T-cell (primary cell): ENCODE measurements around the gene CHRND. TPM values are rescaled to one million over a fixed set of nuclear protein-coding genes. Genes with fewer than 3 reads are reported as not detected.
A peak's percentile ranks its signal among the peaks of the same experiment; 100 is the strongest.

Experiments used
- ATAC-seq, 4 experiments: fragments of 200-7000 bp in 3 of 4; fragments of 150-1000 bp in 1 of 4; cut with Tn5 transposase; replicated peaks in 1 of 4; 1 replicate in 3 of 4; 2 replicates in 1 of 4; pipeline ENCODE4 v1.10.0; 2021; ENCODE audit warnings: moderate library complexity in 3 of 4, mild to moderate bottlenecking in 2 of 4, moderate number of reproducible peaks in 1 of 4
- CTCF ChIA-PET, 2 donors: fragments of 300-600 bp; sonication (Branson Sonifier 250); formaldehyde crosslinking; loops; one replicate each; lab custom pipeline; 2022; ENCODE audit warnings: antibody characterized with exemption in 2 of 2; lab: Charles Lee
- POLR2A ChIA-PET, 2 donors: fragments of 300-600 bp; sonication (Branson Sonifier 250); formaldehyde crosslinking; loops; one replicate each; lab custom pipeline; 2022; ENCODE audit warnings: antibody characterized with exemption in 2 of 2; lab: Charles Lee
- DNase-seq, 35 experiments: peaks; one replicate each; pipeline versions ENCODE4 v3.0.0 to v3.0.0-alpha.2; 2013 to 2023
- H3K27ac ChIP-seq: one replicate; pipeline ENCODE4 v1.5.1; 2013; ENCODE audit warnings: low read length
- H3K27me3 ChIP-seq, 2 experiments: replicated peaks in 1 of 2; 1 replicate in 1 of 2; 2 replicates in 1 of 2; pipeline versions ENCODE4 v1.6.1 to v1.7.0; 2013; ENCODE audit warnings: low read length in 1 of 2, mixed read lengths in 1 of 2; ENCODE audit not compliant: control insufficient read depth in 2 of 2, insufficient read depth in 2 of 2; ENCODE audit errors: extremely low read depth in 1 of 2
- H3K36me3 ChIP-seq, 2 donors: 1 replicate in 1 of 2; 2 replicates in 1 of 2; pipeline versions ENCODE4 v1.6.1 to v1.7.0; 2013; ENCODE audit warnings: low read length in 1 of 2; ENCODE audit not compliant: control insufficient read depth in 2 of 2, insufficient read depth in 1 of 2; ENCODE audit errors: extremely low read depth in 1 of 2
- H3K4me1 ChIP-seq, 2 experiments: 1 replicate in 1 of 2; 2 replicates in 1 of 2; pipeline versions ENCODE4 v1.6.1 to v1.7.0; 2013; ENCODE audit warnings: low read length in 2 of 2, mixed read lengths in 1 of 2; ENCODE audit not compliant: insufficient read depth in 2 of 2, control insufficient read depth in 1 of 2; ENCODE audit errors: extremely low read depth in 1 of 2
- H3K4me3 ChIP-seq, 2 donors: 1 replicate in 1 of 2; 2 replicates in 1 of 2; pipeline versions ENCODE4 v1.5.1 to v1.7.0; 2013; ENCODE audit warnings: mild to moderate bottlenecking in 2 of 2, low read length in 1 of 2, moderate library complexity in 1 of 2; ENCODE audit not compliant: control insufficient read depth in 1 of 2; ENCODE audit errors: extremely low read depth in 1 of 2
- H3K9me3 ChIP-seq: 2 replicates; pipeline ENCODE4 v1.7.0; 2013
- H3K27ac Mint-ChIP-seq, 2 donors: one replicate each; pipeline ENCODE4 v1.8.0; 2020 to 2021; ENCODE audit warnings: mild to moderate bottlenecking in 2 of 2, mixed read lengths in 2 of 2
- H3K27me3 Mint-ChIP-seq, 2 donors: one replicate each; pipeline ENCODE4 v1.8.0; 2021 to 2022; ENCODE audit warnings: mixed read lengths in 2 of 2
- H3K36me3 Mint-ChIP-seq: one replicate; pipeline ENCODE4 v1.8.0; 2021; ENCODE audit warnings: mixed read lengths
- H3K4me1 Mint-ChIP-seq, 3 donors: one replicate each; pipeline ENCODE4 v1.8.0; 2020 to 2022; ENCODE audit warnings: mixed read lengths in 3 of 3, mild to moderate bottlenecking in 1 of 3
- H3K4me3 Mint-ChIP-seq, 3 donors: one replicate each; pipeline ENCODE4 v1.8.0; 2020 to 2022; ENCODE audit warnings: mild to moderate bottlenecking in 3 of 3, mixed read lengths in 3 of 3, moderate library complexity in 3 of 3
- H3K9me3 Mint-ChIP-seq, 3 donors: one replicate each; pipeline ENCODE4 v1.8.0; 2020 to 2022; ENCODE audit warnings: mixed read lengths in 3 of 3
- WGBS: methylation state at CpG from one replicate; pipeline ENCODE4 v1.1.5; 2013; ENCODE audit warnings: missing lambda C conversion rate; ENCODE audit not compliant: insufficient coverage; 5-methylcytosine and 5-hydroxymethylcytosine counted together
- total RNA-seq, 35 experiments: library from RNA in 6 of 35; stranded (reverse) in 6 of 35; fragments of 120-200 nt in 1 of 35; gene quantifications; one replicate each; pipeline versions ENCODE4 v1.2.1 to v1.2.4 and lab custom pipeline; 2013 to 2026

The CHRND gene
- total RNA-seq, 5 donors from 2014 or later (not counting 1 experiment from before 2014, with no cell fraction given): not detected

- H3K27ac Mint-ChIP-seq: no peak overlapping the region
- ATAC-seq (peak in 3 of 4 experiments; percentile 39 to 85 (median 46)), DNase-seq (peak in 30 of 35 experiments; percentile 15 to 75 (median 42))
- Histone ChIP-seq H3K36me3 (no peaks in the 10 kb centered on the region), H3K27me3 (peaks cover 3 to 80% of the 10 kb centered on the region in 2 experiments), H3K9me3 (no peaks in the 10 kb centered on the region), H3K4me3 (peak overlapping the region; percentile 10 to 27), H3K27ac (no peak overlapping the region), H3K4me1 (peaks cover 0 to 14% of the 10 kb centered on the region in 2 experiments)
- ChIA-PET CTCF (no interaction called here), POLR2A (no interaction called here)
- WGBS: 2% methylated on average over 49 of the region's 75 CpGs
- H3K4me1 Mint-ChIP-seq: peaks cover 6 to 12% (median 8%) of the 10 kb centered on the region in 3 donors
- H3K36me3 Mint-ChIP-seq: no peaks in the 10 kb centered on the region
- peaks cover 31 to 65% of the 10 kb centered on the region in 2 donors for H3K27me3 Mint-ChIP-seq
- H3K9me3 Mint-ChIP-seq: no peaks in the 10 kb centered on the region
- H3K4me3 Mint-ChIP-seq: peak overlapping the region; percentile 34 to 75 (median 37)
Measured at GRCh38 chr2:232502911-232503808, 22.8 kb upstream of the CHRND start.

- no peak overlapping the region for H3K27ac Mint-ChIP-seq
- Histone ChIP-seq H3K27ac (no peak overlapping the region), H3K4me1 (peaks cover 0 to 14% of the 10 kb centered on the region in 2 experiments), H3K36me3 (no peaks in the 10 kb centered on the region), H3K4me3 (peak overlapping the region in 1 of 2 donors; percentile 27), H3K27me3 (peaks cover 3 to 78% of the 10 kb centered on the region in 2 experiments), H3K9me3 (no peaks in the 10 kb centered on the region)
- H3K27me3 Mint-ChIP-seq: peaks cover 33 to 65% of the 10 kb centered on the region in 2 donors
- ChIA-PET CTCF (no interaction called here), POLR2A (no interaction called here)
- H3K4me3 Mint-ChIP-seq: peak overlapping the region; percentile 13 to 75 (median 34)
- 7% methylated on average over 14 of the region's 16 CpGs for WGBS
- peaks cover 6 to 12% (median 8%) of the 10 kb centered on the region in 3 donors for H3K4me1 Mint-ChIP-seq
- H3K36me3 Mint-ChIP-seq: no peaks in the 10 kb centered on the region
- no peak for DNase-seq
- no peak for ATAC-seq
- H3K9me3 Mint-ChIP-seq: no peaks in the 10 kb centered on the region
Measured at GRCh38 chr2:232503809-232504323, 22.1 kb upstream of the CHRND start.

GRCh38 chr2:232504438-232504837 lies 21.5 kb upstream of the CHRND start:
- peak overlapping the region in 1 of 3 donors; percentile 75 for H3K4me3 Mint-ChIP-seq
- no peaks in the 10 kb centered on the region for H3K36me3 Mint-ChIP-seq
- Histone ChIP-seq H3K27ac (no peak overlapping the region), H3K36me3 (no peaks in the 10 kb centered on the region), H3K27me3 (peaks cover 3 to 73% of the 10 kb centered on the region in 2 experiments), H3K9me3 (no peaks in the 10 kb centered on the region), H3K4me1 (peaks cover 0 to 14% of the 10 kb centered on the region in 2 experiments), H3K4me3 (no peak overlapping the region)
- 100% methylated on average over 1 of the region's 2 CpGs for WGBS
- H3K4me1 Mint-ChIP-seq: peaks cover 6 to 12% (median 8%) of the 10 kb centered on the region in 3 donors
- no peak for ATAC-seq
- no peak for DNase-seq
- no peaks in the 10 kb centered on the region for H3K9me3 Mint-ChIP-seq
- ChIA-PET POLR2A (no interaction called here), CTCF (no interaction called here)
- H3K27me3 Mint-ChIP-seq: peaks cover 38 to 65% of the 10 kb centered on the region in 2 donors
- no peak overlapping the region for H3K27ac Mint-ChIP-seq

- no peak overlapping the region for H3K4me3 ChIP-seq
- H3K36me3 Mint-ChIP-seq: no peaks in the 10 kb centered on the region
- H3K4me1 Mint-ChIP-seq: peaks cover 6 to 12% (median 8%) of the 10 kb centered on the region in 3 donors
- POLR2A ChIA-PET: no interaction called here
- H3K27ac Mint-ChIP-seq: no peak overlapping the region
- WGBS: 46% methylated on average over 10 of the region's 10 CpGs
- DNase-seq: no peak
- H3K27me3 Mint-ChIP-seq: peaks cover 37 to 54% of the 10 kb centered on the region in 2 donors
- H3K27ac ChIP-seq: no peak overlapping the region
- H3K9me3 Mint-ChIP-seq: no peaks in the 10 kb centered on the region
- no peaks in the 10 kb centered on the region for H3K36me3 ChIP-seq
- no peak for ATAC-seq
- CTCF ChIA-PET: interaction anchor here in 1 of 2 donors (0.6 kb wide), 1 partner anchor 655 kb away, joined by 3 read pairs; no protein-coding TSS in a partner anchor
- H3K9me3 ChIP-seq: no peaks in the 10 kb centered on the region
- peaks cover 0 to 14% of the 10 kb centered on the region in 2 experiments for H3K4me1 ChIP-seq
- H3K27me3 ChIP-seq: peaks cover 3 to 60% of the 10 kb centered on the region in 2 experiments
- no peak overlapping the region for H3K4me3 Mint-ChIP-seq
Measured at GRCh38 chr2:232505856-232506255, 20.1 kb upstream of the CHRND start.

GRCh38 chr2:232506709-232507108 lies 19.3 kb upstream of the CHRND start:
- H3K27ac ChIP-seq: no peak overlapping the region
- H3K4me1 ChIP-seq: peaks cover 0 to 14% of the 10 kb centered on the region in 2 experiments
- ATAC-seq (no peak), DNase-seq (no peak)
- H3K4me3 ChIP-seq: no peak overlapping the region
- ChIA-PET POLR2A (no interaction called here), CTCF (interaction anchor here in 1 of 2 donors (0.6 kb wide), 1 partner anchor 14 kb away, joined by 3 read pairs; no protein-coding TSS in a partner anchor)
- Mint-ChIP-seq H3K27ac (no peak overlapping the region), H3K27me3 (peaks cover 37 to 46% of the 10 kb centered on the region in 2 donors), H3K9me3 (no peaks in the 10 kb centered on the region), H3K36me3 (no peaks in the 10 kb centered on the region), H3K4me1 (peaks cover 6 to 12% (median 8%) of the 10 kb centered on the region in 3 donors), H3K4me3 (no peak overlapping the region)
- H3K9me3 ChIP-seq: no peaks in the 10 kb centered on the region
- no peaks in the 10 kb centered on the region for H3K36me3 ChIP-seq
- H3K27me3 ChIP-seq: peaks cover 3 to 55% of the 10 kb centered on the region in 2 experiments
- WGBS: 71% methylated on average over 2 of the region's 4 CpGs

GRCh38 chr2:232508251-232508650 lies 17.7 kb upstream of the CHRND start:
- WGBS: no CpG with 5 or more reads among the region's 7 CpGs
- Mint-ChIP-seq H3K9me3 (no peaks in the 10 kb centered on the region), H3K4me1 (peaks cover 0 to 8% (median 3%) of the 10 kb centered on the region in 3 donors), H3K27ac (no peak overlapping the region), H3K27me3 (peaks cover 31 to 44% of the 10 kb centered on the region in 2 donors), H3K36me3 (no peaks in the 10 kb centered on the region), H3K4me3 (no peak overlapping the region)
- DNase-seq: no peak
- Histone ChIP-seq H3K4me3 (no peak overlapping the region), H3K9me3 (no peaks in the 10 kb centered on the region), H3K4me1 (peaks cover 0 to 5% of the 10 kb centered on the region in 2 experiments), H3K27me3 (peaks cover 3 to 59% of the 10 kb centered on the region in 2 experiments), H3K36me3 (no peaks in the 10 kb centered on the region), H3K27ac (no peak overlapping the region)
- ATAC-seq: no peak
- ChIA-PET POLR2A (no interaction called here), CTCF (no interaction called here)
